ENCODE data around the gene OSBPL3. TPM values are rescaled to one million over a fixed set of nuclear protein-coding genes. Genes with fewer than 3 reads are reported as not detected.

Gene OSBPL3
- total RNA-seq, 1 experiment from 2014 or later = 16.0 TPM

DNA sequence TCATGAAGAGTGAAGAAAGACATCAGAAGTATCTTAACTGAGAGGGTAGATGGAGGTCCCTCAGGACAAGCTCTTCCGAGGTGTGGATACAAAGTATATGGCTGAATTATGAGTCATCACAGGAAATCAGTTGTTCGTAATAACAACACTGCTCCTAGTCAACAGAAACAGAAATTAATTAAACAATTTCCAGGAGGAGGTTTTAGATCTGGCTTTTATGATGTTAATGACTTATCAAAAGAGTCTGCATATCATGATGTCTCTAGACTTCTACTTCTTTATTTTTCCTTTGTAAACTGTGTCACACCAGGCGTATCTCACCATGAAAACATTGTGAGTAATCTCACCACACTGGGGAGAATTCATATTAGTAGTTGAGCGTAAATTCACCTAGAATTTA, 31.2 kb downstream of the OSBPL3 start (continued):
- TF ChIP-seq, protein P1, sequence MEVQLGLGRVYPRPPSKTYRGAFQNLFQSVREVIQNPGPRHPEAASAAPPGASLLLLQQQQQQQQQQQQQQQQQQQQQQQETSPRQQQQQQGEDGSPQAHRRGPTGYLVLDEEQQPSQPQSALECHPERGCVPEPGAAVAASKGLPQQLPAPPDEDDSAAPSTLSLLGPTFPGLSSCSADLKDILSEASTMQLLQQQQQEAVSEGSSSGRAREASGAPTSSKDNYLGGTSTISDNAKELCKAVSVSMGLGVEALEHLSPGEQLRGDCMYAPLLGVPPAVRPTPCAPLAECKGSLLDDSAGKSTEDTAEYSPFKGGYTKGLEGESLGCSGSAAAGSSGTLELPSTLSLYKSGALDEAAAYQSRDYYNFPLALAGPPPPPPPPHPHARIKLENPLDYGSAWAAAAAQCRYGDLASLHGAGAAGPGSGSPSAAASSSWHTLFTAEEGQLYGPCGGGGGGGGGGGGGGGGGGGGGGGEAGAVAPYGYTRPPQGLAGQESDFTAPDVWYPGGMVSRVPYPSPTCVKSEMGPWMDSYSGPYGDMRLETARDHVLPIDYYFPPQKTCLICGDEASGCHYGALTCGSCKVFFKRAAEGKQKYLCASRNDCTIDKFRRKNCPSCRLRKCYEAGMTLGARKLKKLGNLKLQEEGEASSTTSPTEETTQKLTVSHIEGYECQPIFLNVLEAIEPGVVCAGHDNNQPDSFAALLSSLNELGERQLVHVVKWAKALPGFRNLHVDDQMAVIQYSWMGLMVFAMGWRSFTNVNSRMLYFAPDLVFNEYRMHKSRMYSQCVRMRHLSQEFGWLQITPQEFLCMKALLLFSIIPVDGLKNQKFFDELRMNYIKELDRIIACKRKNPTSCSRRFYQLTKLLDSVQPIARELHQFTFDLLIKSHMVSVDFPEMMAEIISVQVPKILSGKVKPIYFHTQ (CRISPR knock-in tag; IDR thresholded peaks at IDR 0.05) = no peak

DNA sequence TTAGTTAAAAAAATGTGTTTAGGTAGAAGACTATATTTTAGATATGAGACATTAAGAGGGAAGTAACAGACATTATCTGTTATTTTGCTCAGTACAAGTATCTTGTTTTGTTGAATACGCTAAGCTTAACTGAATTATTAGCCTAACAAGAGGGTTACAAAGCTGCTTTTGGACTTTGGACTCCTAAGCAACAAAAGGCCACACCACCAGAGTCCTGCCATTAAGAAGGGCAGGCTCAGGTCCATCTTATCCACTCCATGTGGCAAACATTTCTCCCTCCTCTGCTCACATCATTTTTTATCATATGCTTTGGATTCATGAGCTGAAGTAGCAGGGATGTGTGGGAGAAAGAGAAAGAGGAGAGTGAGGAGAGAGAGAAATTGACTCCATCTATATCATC, 33.5 kb downstream of the OSBPL3 start:
- Mint-ChIP-seq H3K27ac (no peak overlapping the region), H3K4me3 (no peak overlapping the region), H3K9me3 (no peaks in the 10 kb centered on the region), H3K4me1 (peaks cover 24% of the 10 kb centered on the region), H3K36me3 (no peaks in the 10 kb centered on the region), H3K27me3 (ENCODE audit: low read depth) (no peaks in the 10 kb centered on the region)
- POLR2A ChIA-PET = interaction anchor here (0.6 kb wide), 1 partner anchor 152 kb away, joined by 4 read pairs; no protein-coding TSS in a partner anchor
- TF ChIP-seq TEAD4 (CRISPR knock-in tag; IDR thresholded peaks at IDR 0.05) = no peak
- no peak for TF ChIP-seq TP53 (CRISPR knock-in tag; IDR thresholded peaks at IDR 0.05)
- TF ChIP-seq, protein P2, sequence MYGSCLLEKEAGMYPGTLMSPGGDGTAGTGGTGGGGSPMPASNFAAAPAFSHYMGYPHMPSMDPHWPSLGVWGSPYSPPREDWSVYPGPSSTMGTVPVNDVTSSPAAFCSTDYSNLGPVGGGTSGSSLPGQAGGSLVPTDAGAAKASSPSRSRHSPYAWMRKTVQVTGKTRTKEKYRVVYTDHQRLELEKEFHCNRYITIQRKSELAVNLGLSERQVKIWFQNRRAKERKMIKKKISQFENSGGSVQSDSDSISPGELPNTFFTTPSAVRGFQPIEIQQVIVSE (CRISPR knock-in tag; IDR thresholded peaks at IDR 0.05; ENCODE audit: borderline replicate concordance) = no peak
- no peak for TF ChIP-seq NFE2L1 (CRISPR knock-in tag; IDR thresholded peaks at IDR 0.05)
- no peak for TF ChIP-seq HMGA2 (CRISPR knock-in tag; IDR thresholded peaks at IDR 0.05)
- no peak for TF ChIP-seq GTF2I (CRISPR knock-in tag; conservative IDR thresholded peaks at IDR 0.05)
- no peak for TF ChIP-seq RELA (CRISPR knock-in tag; IDR thresholded peaks at IDR 0.05; ENCODE audit: borderline replicate concordance)
- TF ChIP-seq FOXP1 (CRISPR knock-in tag; IDR thresholded peaks at IDR 0.05; ENCODE audit: borderline replicate concordance) = no peak
- TF ChIP-seq, protein P3, sequence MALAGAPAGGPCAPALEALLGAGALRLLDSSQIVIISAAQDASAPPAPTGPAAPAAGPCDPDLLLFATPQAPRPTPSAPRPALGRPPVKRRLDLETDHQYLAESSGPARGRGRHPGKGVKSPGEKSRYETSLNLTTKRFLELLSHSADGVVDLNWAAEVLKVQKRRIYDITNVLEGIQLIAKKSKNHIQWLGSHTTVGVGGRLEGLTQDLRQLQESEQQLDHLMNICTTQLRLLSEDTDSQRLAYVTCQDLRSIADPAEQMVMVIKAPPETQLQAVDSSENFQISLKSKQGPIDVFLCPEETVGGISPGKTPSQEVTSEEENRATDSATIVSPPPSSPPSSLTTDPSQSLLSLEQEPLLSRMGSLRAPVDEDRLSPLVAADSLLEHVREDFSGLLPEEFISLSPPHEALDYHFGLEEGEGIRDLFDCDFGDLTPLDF (CRISPR knock-in tag; IDR thresholded peaks at IDR 0.05) = no peak
- TF ChIP-seq, protein P4, sequence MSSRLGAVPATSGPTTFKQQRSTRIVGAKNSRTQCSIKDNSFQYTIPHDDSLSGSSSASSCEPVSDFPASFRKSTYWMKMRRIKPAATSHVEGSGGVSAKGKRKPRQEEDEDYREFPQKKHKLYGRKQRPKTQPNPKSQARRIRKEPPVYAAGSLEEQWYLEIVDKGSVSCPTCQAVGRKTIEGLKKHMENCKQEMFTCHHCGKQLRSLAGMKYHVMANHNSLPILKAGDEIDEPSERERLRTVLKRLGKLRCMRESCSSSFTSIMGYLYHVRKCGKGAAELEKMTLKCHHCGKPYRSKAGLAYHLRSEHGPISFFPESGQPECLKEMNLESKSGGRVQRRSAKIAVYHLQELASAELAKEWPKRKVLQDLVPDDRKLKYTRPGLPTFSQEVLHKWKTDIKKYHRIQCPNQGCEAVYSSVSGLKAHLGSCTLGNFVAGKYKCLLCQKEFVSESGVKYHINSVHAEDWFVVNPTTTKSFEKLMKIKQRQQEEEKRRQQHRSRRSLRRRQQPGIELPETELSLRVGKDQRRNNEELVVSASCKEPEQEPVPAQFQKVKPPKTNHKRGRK (CRISPR knock-in tag; IDR thresholded peaks at IDR 0.05; ENCODE audit: borderline replicate concordance) = no peak
- no peak for TF ChIP-seq ATF1 (CRISPR knock-in tag; IDR thresholded peaks at IDR 0.05)
- CTCF ChIA-PET = interaction anchor here (0.6 to 2.3 kb wide), 4 partner anchors 33 to 134 kb away, joined by 3 to 6 read pairs (median 5); no protein-coding TSS in a partner anchor
- ATAC-seq (no peak), DNase-seq (ENCODE audit: low spot score) (no peak)

DNA sequence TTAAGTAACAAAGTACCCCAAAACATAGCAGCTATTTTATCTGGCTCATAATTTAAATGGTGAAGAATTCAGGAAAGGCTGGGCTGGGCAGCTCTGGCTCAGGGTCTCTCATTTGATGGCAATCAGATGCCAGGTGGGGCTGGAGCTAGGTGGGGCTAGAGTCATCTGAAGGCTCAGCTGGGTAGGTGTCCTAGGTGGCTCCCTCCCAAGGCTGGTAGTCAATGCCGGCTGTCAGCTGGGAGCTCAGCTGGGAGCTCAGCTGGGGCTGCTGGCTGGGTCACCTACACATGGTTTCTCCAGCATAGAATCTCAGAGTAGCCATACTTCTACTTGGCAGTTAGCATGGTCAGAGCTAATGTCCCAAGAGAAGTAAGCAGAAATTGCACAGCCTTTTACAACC, 34.1 kb downstream of the OSBPL3 start:
- ATAC-seq = peak; percentile 51
- POLR2A ChIA-PET = no interaction called here
- TF ChIP-seq, protein P5, sequence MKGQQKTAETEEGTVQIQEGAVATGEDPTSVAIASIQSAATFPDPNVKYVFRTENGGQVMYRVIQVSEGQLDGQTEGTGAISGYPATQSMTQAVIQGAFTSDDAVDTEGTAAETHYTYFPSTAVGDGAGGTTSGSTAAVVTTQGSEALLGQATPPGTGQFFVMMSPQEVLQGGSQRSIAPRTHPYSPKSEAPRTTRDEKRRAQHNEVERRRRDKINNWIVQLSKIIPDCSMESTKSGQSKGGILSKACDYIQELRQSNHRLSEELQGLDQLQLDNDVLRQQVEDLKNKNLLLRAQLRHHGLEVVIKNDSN (CRISPR knock-in tag; IDR thresholded peaks at IDR 0.05) = no peak
- TF ChIP-seq, protein P6, sequence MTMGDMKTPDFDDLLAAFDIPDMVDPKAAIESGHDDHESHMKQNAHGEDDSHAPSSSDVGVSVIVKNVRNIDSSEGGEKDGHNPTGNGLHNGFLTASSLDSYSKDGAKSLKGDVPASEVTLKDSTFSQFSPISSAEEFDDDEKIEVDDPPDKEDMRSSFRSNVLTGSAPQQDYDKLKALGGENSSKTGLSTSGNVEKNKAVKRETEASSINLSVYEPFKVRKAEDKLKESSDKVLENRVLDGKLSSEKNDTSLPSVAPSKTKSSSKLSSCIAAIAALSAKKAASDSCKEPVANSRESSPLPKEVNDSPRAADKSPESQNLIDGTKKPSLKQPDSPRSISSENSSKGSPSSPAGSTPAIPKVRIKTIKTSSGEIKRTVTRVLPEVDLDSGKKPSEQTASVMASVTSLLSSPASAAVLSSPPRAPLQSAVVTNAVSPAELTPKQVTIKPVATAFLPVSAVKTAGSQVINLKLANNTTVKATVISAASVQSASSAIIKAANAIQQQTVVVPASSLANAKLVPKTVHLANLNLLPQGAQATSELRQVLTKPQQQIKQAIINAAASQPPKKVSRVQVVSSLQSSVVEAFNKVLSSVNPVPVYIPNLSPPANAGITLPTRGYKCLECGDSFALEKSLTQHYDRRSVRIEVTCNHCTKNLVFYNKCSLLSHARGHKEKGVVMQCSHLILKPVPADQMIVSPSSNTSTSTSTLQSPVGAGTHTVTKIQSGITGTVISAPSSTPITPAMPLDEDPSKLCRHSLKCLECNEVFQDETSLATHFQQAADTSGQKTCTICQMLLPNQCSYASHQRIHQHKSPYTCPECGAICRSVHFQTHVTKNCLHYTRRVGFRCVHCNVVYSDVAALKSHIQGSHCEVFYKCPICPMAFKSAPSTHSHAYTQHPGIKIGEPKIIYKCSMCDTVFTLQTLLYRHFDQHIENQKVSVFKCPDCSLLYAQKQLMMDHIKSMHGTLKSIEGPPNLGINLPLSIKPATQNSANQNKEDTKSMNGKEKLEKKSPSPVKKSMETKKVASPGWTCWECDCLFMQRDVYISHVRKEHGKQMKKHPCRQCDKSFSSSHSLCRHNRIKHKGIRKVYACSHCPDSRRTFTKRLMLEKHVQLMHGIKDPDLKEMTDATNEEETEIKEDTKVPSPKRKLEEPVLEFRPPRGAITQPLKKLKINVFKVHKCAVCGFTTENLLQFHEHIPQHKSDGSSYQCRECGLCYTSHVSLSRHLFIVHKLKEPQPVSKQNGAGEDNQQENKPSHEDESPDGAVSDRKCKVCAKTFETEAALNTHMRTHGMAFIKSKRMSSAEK (CRISPR knock-in tag; IDR thresholded peaks at IDR 0.05; ENCODE audit: borderline replicate concordance) = no peak
- TF ChIP-seq NR2C2 (CRISPR knock-in tag; IDR thresholded peaks at IDR 0.05) (no peak), ETV6 (CRISPR knock-in tag; IDR thresholded peaks at IDR 0.05) (no peak), NR3C1 (CRISPR knock-in tag; conservative IDR thresholded peaks at IDR 0.05; ENCODE audit: low read depth) (no peak), JUN (CRISPR knock-in tag; IDR thresholded peaks at IDR 0.05) (no peak)
- TF ChIP-seq, protein P4 (CRISPR knock-in tag; IDR thresholded peaks at IDR 0.05; ENCODE audit: borderline replicate concordance) = no peak
- TF ChIP-seq, protein P7, sequence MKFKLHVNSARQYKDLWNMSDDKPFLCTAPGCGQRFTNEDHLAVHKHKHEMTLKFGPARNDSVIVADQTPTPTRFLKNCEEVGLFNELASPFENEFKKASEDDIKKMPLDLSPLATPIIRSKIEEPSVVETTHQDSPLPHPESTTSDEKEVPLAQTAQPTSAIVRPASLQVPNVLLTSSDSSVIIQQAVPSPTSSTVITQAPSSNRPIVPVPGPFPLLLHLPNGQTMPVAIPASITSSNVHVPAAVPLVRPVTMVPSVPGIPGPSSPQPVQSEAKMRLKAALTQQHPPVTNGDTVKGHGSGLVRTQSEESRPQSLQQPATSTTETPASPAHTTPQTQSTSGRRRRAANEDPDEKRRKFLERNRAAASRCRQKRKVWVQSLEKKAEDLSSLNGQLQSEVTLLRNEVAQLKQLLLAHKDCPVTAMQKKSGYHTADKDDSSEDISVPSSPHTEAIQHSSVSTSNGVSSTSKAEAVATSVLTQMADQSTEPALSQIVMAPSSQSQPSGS (CRISPR knock-in tag; IDR thresholded peaks at IDR 0.05; ENCODE audit: borderline replicate concordance, low read depth) = no peak

More for the DNA sequence above, 34.1 kb downstream of the OSBPL3 start:
- Mint-ChIP-seq H3K27ac (no peak overlapping the region), H3K4me3 (no peak overlapping the region), H3K4me1 (peaks cover 25% of the 10 kb centered on the region), H3K36me3 (no peaks in the 10 kb centered on the region), H3K27me3 (ENCODE audit: low read depth) (no peaks in the 10 kb centered on the region), H3K9me3 (no peaks in the 10 kb centered on the region)
- DNase-seq (ENCODE audit: low spot score) = no peak
- CTCF ChIA-PET = interaction anchor here (0.6 to 2.3 kb wide), 4 partner anchors 33 to 134 kb away, joined by 3 to 6 read pairs (median 4); no protein-coding TSS in a partner anchor
